GM23338 (cell line): Measurements from ENCODE around the gene COL25A1. TPM values are rescaled to one million over a fixed set of nuclear protein-coding genes. Genes with fewer than 3 reads are reported as not detected.

Experiments
- ATAC-seq: fragments of 200-7000 bp; cut with Tn5 transposase; 3 replicates; pipeline ENCODE4 v1.9.1; 2020
- DNase-seq: peaks from one replicate; pipeline ENCODE4 v3.0.0-alpha.2; 2015; ENCODE audit warnings: low spot score
- H2AFZ ChIP-seq: fragments of 200-600 bp; sonication (generic); 2 replicates; pipeline ENCODE4 v1.8.0; 2016; ENCODE audit warnings: antibody characterized with exemption, mild to moderate bottlenecking, moderate library complexity
- H3F3A ChIP-seq: fragments of 200-600 bp; sonication (generic); replicated peaks from 2 replicates; pipeline ENCODE4 v1.8.0; 2017; ENCODE audit warnings: antibody characterized with exemption, mixed run types, low read depth
- H3K27ac ChIP-seq: fragments of 200-600 bp; sonication (generic); 2 replicates; pipeline ENCODE4 v1.6.1; 2016; ENCODE audit warnings: low read depth
- H3K27me3 ChIP-seq: fragments of 200-600 bp; sonication (generic); 2 replicates; pipeline ENCODE4 v1.8.0; 2016; ENCODE audit warnings: mild to moderate bottlenecking, mixed run types, moderate library complexity; ENCODE audit not compliant: insufficient read depth
- H3K36me3 ChIP-seq: fragments of 200-600 bp; sonication (generic); 2 replicates; pipeline ENCODE4 v1.8.0; 2016; ENCODE audit warnings: mild to moderate bottlenecking; ENCODE audit not compliant: insufficient read depth
- H3K4me1 ChIP-seq: fragments of 200-600 bp; sonication (generic); 2 replicates; pipeline ENCODE4 v1.8.0; 2016; ENCODE audit warnings: mild to moderate bottlenecking, moderate library complexity; ENCODE audit not compliant: insufficient read depth
- H3K4me2 ChIP-seq: fragments of 200-600 bp; sonication (generic); 2 replicates; pipeline ENCODE4 v1.7.1; 2017; ENCODE audit warnings: mixed run types
- H3K4me3 ChIP-seq: fragments of 200-600 bp; sonication (generic); 2 replicates; pipeline ENCODE4 v1.6.1; 2016; ENCODE audit warnings: mixed run types
- H3K79me2 ChIP-seq: fragments of 200-600 bp; sonication (generic); replicated peaks from 2 replicates; pipeline ENCODE4 v1.8.0; 2017; ENCODE audit warnings: mild to moderate bottlenecking; ENCODE audit not compliant: insufficient read depth
- H3K9me2 ChIP-seq: fragments of 200-600 bp; sonication (generic); 2 replicates; pipeline ENCODE4 v1.8.0; 2017; ENCODE audit not compliant: insufficient read depth
- H4K20me1 ChIP-seq: fragments of 200-600 bp; sonication (generic); replicated peaks from 2 replicates; pipeline ENCODE4 v1.8.0; 2017; ENCODE audit warnings: mild to moderate bottlenecking; ENCODE audit not compliant: insufficient read depth
- H3K27ac Mint-ChIP-seq: 2 replicates; pipeline ENCODE4 v1.8.0; 2020; ENCODE audit warnings: inconsistent platforms, mild to moderate bottlenecking, moderate library complexity, mixed read lengths
- H3K27me3 Mint-ChIP-seq: 3 replicates; pipeline ENCODE4 v1.8.0; 2022; ENCODE audit warnings: low read depth, mild to moderate bottlenecking, moderate library complexity, mixed read lengths, inconsistent platforms; ENCODE audit not compliant: insufficient read depth, poor library complexity
- H3K36me3 Mint-ChIP-seq: 3 replicates; pipeline ENCODE4 v1.8.0; 2021; ENCODE audit warnings: low read depth, mild to moderate bottlenecking, inconsistent platforms, moderate library complexity, mixed read lengths
- H3K4me1 Mint-ChIP-seq: 3 replicates; pipeline ENCODE4 v1.8.0; 2020; ENCODE audit warnings: mild to moderate bottlenecking, inconsistent platforms, mixed read lengths
- H3K4me3 Mint-ChIP-seq: 3 replicates; pipeline ENCODE4 v1.8.0; 2021; ENCODE audit warnings: moderate library complexity, mild to moderate bottlenecking, inconsistent platforms, mixed read lengths
- H3K9me3 Mint-ChIP-seq: 3 replicates; pipeline ENCODE4 v1.8.0; 2020; ENCODE audit warnings: moderate library complexity, mild to moderate bottlenecking, inconsistent platforms, mixed read lengths
- CREB1 ChIP-seq: fragments of 250-450 bp; sonication (Bioruptor Pico); IDR thresholded peaks from 2 replicates; pipeline ENCODE4 v1.5.0; 2020; ENCODE audit warnings: low read depth, mild to moderate bottlenecking, moderate library complexity
- CTCF ChIP-seq, 2 experiments: fragments of 200-600 bp in 1 of 2; sonication (generic) in 1 of 2; conservative IDR thresholded peaks; 2 replicates each; pipeline versions ENCODE4 v1.5.1 to v1.6.1; 2016 to 2017; ENCODE audit warnings: antibody characterized with exemption in 2 of 2, low read depth in 2 of 2, mild to moderate bottlenecking in 2 of 2, moderate library complexity in 1 of 2
- ETS1 ChIP-seq: IDR thresholded peaks from 2 replicates; pipeline ENCODE4 v1.6.1; 2016; ENCODE audit warnings: antibody characterized with exemption
- EZH2 ChIP-seq: fragments of 200-600 bp; sonication (generic); IDR thresholded peaks from one replicate; pipeline ENCODE4 v1.8.0; 2017; ENCODE audit warnings: antibody characterized with exemption, mild to moderate bottlenecking, low read depth; ENCODE audit not compliant: unreplicated experiment
- EZH2phosphoT487 ChIP-seq: fragments of 200-600 bp; sonication (generic); IDR thresholded peaks from one replicate; pipeline ENCODE4 v1.8.1; 2018; ENCODE audit warnings: antibody characterized with exemption; ENCODE audit not compliant: unreplicated experiment
- JUNB ChIP-seq: IDR thresholded peaks from one replicate; pipeline ENCODE4 v1.6.1; 2016; ENCODE audit warnings: antibody characterized with exemption; ENCODE audit not compliant: unreplicated experiment
- NANOG ChIP-seq: IDR thresholded peaks from 2 replicates; pipeline ENCODE4 v1.6.1; 2016; ENCODE audit warnings: antibody characterized with exemption, borderline replicate concordance
- POLR2AphosphoS5 ChIP-seq: IDR thresholded peaks from 2 replicates; pipeline ENCODE4 v1.6.1; 2016; ENCODE audit warnings: antibody characterized with exemption, low read depth
- REST ChIP-seq: IDR thresholded peaks from one replicate; pipeline ENCODE4 v1.6.1; 2018; ENCODE audit warnings: antibody characterized with exemption; ENCODE audit not compliant: unreplicated experiment
- STAT1 ChIP-seq: IDR thresholded peaks from one replicate; pipeline ENCODE4 v1.6.1; 2016; ENCODE audit warnings: antibody characterized with exemption; ENCODE audit not compliant: unreplicated experiment
- ZNF114 ChIP-seq: fragments of 250-450 bp; sonication (Bioruptor Pico); IDR thresholded peaks from 2 replicates; pipeline ENCODE4 v1.5.0; 2020; ENCODE audit warnings: mild to moderate bottlenecking, moderate library complexity
- ZNF462 ChIP-seq: fragments of 250-450 bp; sonication (Bioruptor Pico); IDR thresholded peaks from 2 replicates; pipeline ENCODE4 v1.5.0; 2020; ENCODE audit warnings: mild to moderate bottlenecking, moderate library complexity
- polyA plus RNA-seq: library from polyadenylated mRNA; unstranded; fragments of >200 nt; fragmentation: Nextera tagmentation; extraction: Ambion mirVana; gene quantifications from 2 replicates; pipeline ENCODE4 v1.2.1, GENCODE V29; 2016
- total RNA-seq: library from RNA; depleted of rRNA; stranded (reverse); fragments of >200 nt; shearing (Covaris generic); gene quantifications from 2 replicates; pipeline ENCODE4 v1.2.3, GENCODE V29; 2014

COL25A1 gene
- total and polyA plus RNA-seq, 2 experiments from 2014 or later, result 3.9 to 5.6 TPM

GRCh38 chr4:109233570-109233969 is 68.9 kb downstream of the COL25A1 start (continued):
- TF ChIP-seq ETS1, result no peak
- no peak for TF ChIP-seq JUNB

- Histone ChIP-seq H4K20me1 (no peaks in the 10 kb centered on the region), H3K9me2 (no peaks in the 10 kb centered on the region), H3K79me2 (no peaks in the 10 kb centered on the region), H3F3A (no peaks in the 10 kb centered on the region), H3K36me3 (no peaks in the 10 kb centered on the region), H3K4me1 (no peaks in the 10 kb centered on the region), H3K4me3 (no peak overlapping the region), H3K27me3 (no peaks in the 10 kb centered on the region), H3K27ac (no peak overlapping the region), H3K4me2 (no peak overlapping the region), H2AFZ (no peak overlapping the region)
- Mint-ChIP-seq H3K4me3 (no peak overlapping the region), H3K27me3 (no peaks in the 10 kb centered on the region), H3K9me3 (no peaks in the 10 kb centered on the region), H3K4me1 (no peaks in the 10 kb centered on the region), H3K36me3 (no peaks in the 10 kb centered on the region; the same call in 2 of the 3 replicates), H3K27ac (no peak overlapping the region)
- no peak for DNase-seq
- ATAC-seq, result no peak
- TF ChIP-seq ZNF462, result no peak
- TF ChIP-seq EZH2phosphoT487, result no peak
- TF ChIP-seq EZH2, result no peak
- no peak for TF ChIP-seq ZNF114 (CRISPR knock-in tag)
- no peak for TF ChIP-seq STAT1
- TF ChIP-seq CREB1 (CRISPR knock-in tag), result no peak
- no peak for TF ChIP-seq ETS1
- TF ChIP-seq NANOG, result no peak
- no peak for TF ChIP-seq REST
- no peak for TF ChIP-seq JUNB
- no peak for TF ChIP-seq POLR2AphosphoS5
- TF ChIP-seq CTCF (conservative IDR thresholded peaks at IDR 0.05; ENCODE audit: low read depth in 2 of 2), result no peak
Measured at GRCh38 chr4:109232681-109233080, 69.8 kb downstream of the COL25A1 start.
